ENCODE results near the gene LHPP. TPM values are rescaled to one million over a fixed set of nuclear protein-coding genes. Genes with fewer than 3 reads are reported as not detected.

The LHPP gene
- total RNA-seq, 1 donor from 2014 or later = 347 TPM

GRCh38 chr10:124512040-124512428 lies 50.4 kb downstream of the LHPP start:
- DNase-seq (ENCODE audit: low spot score) = no peak
- intact Hi-C loops (cut with DNase I) = no loop called here
- no peak for ATAC-seq

- DNase-seq (ENCODE audit: low spot score) (no peak), ATAC-seq (no peak)
- intact Hi-C loops (cut with DNase I) = no loop called here
These were observed 51.0 kb downstream of the LHPP start for GRCh38 chr10:124512600-124512999.

- intact Hi-C loops (cut with DNase I) = no loop called here
- DNase-seq (ENCODE audit: low spot score) (no peak), ATAC-seq (no peak)
These were observed 53.8 kb downstream of the LHPP start for GRCh38 chr10:124515244-124515970.

DNA sequence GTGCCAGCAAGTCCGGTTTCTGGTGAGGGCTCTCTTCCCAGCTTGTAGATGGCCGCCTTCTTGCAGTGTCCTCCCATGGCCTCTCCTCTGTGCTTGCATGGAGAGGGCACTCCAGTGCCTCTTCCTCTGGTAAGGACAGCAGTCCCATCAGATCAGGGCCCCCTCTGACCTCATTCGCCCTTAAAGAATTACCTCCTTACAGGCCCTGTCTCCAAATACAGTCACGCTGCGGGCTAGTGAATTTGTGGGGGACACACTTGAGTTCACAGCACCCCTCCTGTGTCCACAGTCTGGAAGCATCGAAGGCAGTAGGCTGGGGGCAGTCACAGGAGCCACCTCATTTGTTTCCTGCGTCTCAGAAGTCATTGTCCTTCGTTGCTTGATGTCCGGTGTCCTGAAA lies 54.6 kb downstream of the LHPP start:
- DNase-seq (ENCODE audit: low spot score) = no peak
- no peak for ATAC-seq
- intact Hi-C loops (cut with DNase I) = no loop called here

GRCh38 chr10:124516746-124517397 lies 55.2 kb downstream of the LHPP start:
- intact Hi-C loops (cut with DNase I) = no loop called here
- DNase-seq (ENCODE audit: low spot score) (no peak), ATAC-seq (no peak)

GRCh38 chr10:124517461-124517860 lies 55.8 kb downstream of the LHPP start:
- DNase-seq (ENCODE audit: low spot score) (no peak), ATAC-seq (no peak)

DNA sequence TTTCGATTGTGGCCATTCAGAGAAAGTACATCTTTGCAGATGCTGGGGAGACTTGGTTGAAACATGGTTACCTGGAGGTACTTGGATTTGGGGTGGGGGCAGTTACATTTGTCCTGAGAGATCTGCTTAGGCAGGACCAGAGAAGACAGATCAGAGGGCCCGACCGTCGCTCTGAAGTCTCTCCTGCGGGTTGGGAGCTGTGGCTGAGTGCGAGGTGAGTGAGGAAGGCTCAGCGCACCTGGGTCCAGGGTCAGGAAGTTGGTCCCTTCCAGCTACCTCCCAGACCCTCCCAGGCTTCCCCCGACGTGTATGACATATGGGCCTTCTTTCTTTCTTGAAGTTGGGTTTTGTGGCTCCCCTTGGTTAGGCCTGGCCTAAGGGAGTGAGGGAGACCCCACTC lies 56.3 kb downstream of the LHPP start:
- intact Hi-C loops (cut with DNase I) = no loop called here
- no peak for DNase-seq (ENCODE audit: low spot score)
- no peak for ATAC-seq

More at GRCh38 chr10:124517461-124517860, 55.8 kb downstream of the LHPP start:
- intact Hi-C loops (cut with DNase I) = no loop called here

- ATAC-seq (no peak), DNase-seq (ENCODE audit: low spot score) (no peak)
- intact Hi-C loops (cut with DNase I) = no loop called here
These were observed 56.7 kb downstream of the LHPP start for GRCh38 chr10:124518366-124518765.

DNA sequence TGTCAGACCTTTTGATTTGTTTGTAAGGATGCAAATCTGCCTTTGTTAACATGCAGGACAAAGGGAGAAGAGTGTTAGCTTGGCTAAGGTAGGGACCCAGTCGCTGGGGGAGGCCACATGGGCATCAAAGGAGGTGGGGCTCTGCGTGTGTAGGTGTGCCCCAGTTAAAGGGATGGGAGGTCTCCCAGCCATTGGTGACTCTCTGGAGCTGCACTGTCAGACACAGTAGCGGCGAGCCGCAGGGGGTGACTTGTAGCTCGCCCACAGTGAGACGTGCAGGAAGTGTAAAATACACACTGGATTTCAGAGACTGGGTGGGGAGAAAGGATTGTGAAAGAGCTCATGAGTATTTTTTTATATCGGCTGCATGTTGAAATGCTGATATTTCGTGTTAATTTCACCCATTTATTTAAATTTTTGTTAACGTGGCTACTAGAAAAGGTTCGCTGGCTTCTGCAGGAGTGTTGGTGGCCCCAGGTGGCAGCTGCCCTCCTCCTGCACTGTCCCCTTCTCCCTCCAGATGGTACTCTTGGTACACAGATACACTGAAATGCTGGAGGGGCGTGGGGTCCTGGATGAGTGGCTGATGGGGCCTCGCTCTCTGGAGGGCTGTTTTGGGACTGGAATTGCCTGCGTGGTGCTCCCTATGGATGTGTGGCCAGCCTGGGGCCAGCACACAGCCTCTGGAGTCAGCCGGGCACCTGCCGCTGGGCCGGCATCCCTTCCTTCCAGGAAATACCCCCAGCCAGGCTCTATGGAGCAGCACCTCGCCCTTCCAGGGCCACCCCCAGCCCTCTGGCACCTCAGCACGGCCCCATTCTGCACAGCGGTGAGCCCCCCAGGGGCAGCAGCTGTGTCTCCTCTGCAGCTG lies 59.2 kb downstream of the LHPP start:
- intact Hi-C loops (cut with DNase I) = no loop called here
- DNase-seq (ENCODE audit: low spot score) (no peak), ATAC-seq (no peak)

DNA sequence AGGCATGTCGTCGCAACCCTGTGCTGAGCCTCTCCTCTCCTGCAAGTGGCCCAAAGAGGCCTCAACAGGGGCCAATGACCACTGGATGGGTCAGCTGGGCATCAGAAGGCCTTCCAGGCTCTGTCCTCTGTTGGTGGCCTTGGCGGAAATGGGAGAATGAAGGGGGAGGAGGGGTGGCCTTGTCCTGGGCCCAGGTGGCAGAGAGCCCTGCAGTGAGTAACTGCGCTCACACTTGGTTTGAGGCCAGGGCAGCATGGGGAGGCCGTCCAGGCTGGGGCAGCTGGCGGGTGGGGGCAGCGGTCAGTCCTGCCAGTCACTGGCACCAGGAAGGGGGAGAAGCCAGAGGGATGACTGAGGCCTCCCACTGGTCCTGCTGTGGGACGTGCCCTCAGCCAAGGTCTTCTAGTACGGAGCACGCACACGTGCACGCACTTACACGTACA lies 59.8 kb downstream of the LHPP start:
- no peak for DNase-seq (ENCODE audit: low spot score)
- ATAC-seq = no peak

GRCh38 chr10:124522131-124522932 lies 60.7 kb downstream of the LHPP start:
- DNase-seq (ENCODE audit: low spot score) = no peak
- intact Hi-C loops (cut with DNase I) = no loop called here
- no peak for ATAC-seq

More for the DNA sequence above, 59.8 kb downstream of the LHPP start:
- intact Hi-C loops (cut with DNase I) = no loop called here

GRCh38 chr10:124522933-124523871 lies 61.6 kb downstream of the LHPP start:
- ATAC-seq (peak; percentile 59), DNase-seq (ENCODE audit: low spot score) (peak; percentile 63)
- intact Hi-C loops (cut with DNase I) = no loop called here

DNA sequence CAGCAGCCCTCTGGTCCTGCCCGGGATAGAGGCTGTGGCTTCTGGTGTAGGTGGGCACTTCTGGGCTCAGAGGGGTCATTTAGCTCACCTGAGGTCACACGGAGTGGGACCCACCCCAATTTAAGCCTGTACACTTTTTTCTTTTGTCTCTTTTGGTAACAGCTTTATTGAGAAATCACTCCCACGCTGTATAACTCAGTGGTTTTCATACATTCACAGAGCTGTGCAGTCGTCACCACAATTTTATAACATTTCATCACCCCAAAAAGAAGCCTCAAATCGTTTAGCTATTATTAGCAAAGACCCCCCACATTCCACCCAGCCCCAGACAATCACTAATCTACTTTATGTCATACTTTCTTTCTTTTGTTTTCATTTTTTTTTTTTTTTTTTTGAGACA lies 62.3 kb downstream of the LHPP start:
- no peak for DNase-seq (ENCODE audit: low spot score)
- intact Hi-C loops (cut with DNase I) = no loop called here
- ATAC-seq = no peak

GRCh38 chr10:124524991-124525653 lies 63.5 kb downstream of the LHPP start:
- intact Hi-C loops (cut with DNase I) = no loop called here
- peak; percentile 72 for DNase-seq (ENCODE audit: low spot score)
- ATAC-seq = peak; percentile 27

DNA sequence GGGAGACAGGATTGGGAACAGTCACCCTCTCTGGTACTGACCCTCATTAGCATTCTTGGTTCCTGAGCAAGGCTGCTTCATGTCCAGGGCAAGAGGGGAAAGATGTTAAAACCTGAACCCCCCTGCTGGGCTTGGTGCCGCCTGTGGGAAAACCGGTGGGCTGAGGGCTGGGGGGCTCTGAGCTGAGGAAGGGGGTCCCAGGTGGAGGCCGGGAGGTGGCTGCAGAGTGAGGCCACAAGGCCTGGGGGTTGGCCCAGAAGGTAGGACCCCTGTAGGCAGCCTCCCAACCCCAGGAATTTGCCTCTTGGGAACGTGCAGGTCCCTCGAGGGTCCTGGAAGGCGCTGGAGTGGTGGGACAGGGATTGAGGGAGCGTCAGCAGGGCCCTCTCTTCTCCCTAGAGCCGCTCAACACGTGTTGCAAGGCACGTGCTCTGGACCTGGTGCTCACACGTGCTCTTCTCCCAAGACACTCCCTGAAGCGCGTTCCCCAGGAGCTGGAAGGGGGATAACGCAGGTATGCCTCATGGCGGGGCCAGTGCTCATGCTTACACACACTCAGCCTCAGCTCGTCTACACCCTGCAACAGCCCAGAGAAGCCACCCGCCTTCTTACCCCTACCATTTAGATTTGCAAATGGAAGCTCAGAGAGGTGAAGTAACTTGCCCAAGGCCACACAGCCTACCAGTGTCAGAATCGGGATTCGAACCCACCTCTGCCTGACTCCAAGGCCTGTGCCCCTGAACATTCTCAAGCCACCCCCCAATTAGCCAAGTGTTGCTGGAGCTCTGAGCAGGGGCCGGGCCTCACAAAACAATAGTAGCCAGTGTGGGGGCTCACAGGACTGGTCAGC lies 64.4 kb downstream of the LHPP start:
- ATAC-seq = no peak
- no peak for DNase-seq (ENCODE audit: low spot score)

GRCh38 chr10:124526621-124527267 lies 65.1 kb downstream of the LHPP start:
- intact Hi-C loops (cut with DNase I) = no loop called here
- no peak for DNase-seq (ENCODE audit: low spot score)
- ATAC-seq = no peak

More for the DNA sequence above, 64.4 kb downstream of the LHPP start:
- intact Hi-C loops (cut with DNase I) = no loop called here

Measured in sciatic nerve (tissue), 2 donors.